ENCODE data around the gene EPB41.
"Not testable (repeated sequence)": the region's sequence is repeated elsewhere in the genome, so short reads cannot be mapped to it uniquely, and the experiment has no call there.

Gene EPB41

GRCh38 chr1:29133861-29134694 lies 219.7 kb downstream of the EPB41 start:
- no peak for DNase-seq (ENCODE audit: low read depth)

GRCh38 chr1:29134695-29135028 lies 220.3 kb downstream of the EPB41 start:
- DNase-seq (ENCODE audit: low read depth) = no peak

GRCh38 chr1:29136391-29136915 lies 222.1 kb downstream of the EPB41 start:
- DNase-seq (ENCODE audit: low read depth) = no peak

DNA sequence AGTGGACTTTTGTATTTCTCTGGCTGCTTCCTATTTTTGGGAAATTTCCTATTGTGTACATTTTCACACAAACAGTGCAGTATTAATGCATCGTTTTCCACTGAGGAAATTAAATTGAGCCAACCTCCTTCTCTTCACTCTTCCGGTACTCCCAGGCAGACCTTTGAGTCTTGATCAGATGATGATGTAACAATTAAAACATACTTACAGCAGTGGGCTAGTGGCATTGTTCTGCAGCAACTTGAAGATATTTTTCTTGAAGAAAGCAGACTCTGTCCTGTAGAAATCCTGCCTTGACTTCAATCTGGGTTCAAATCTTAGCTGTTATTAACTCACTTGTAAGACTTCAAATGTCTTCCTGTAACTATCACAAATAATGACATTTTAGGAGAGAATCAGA lies 228.3 kb downstream of the EPB41 start:
- DNase-seq (ENCODE audit: low read depth) = no peak

- DNase-seq (ENCODE audit: low read depth) = no peak
Observed at GRCh38 chr1:29144178-29144577, 229.8 kb downstream of the EPB41 start.

GRCh38 chr1:29145739-29146437 lies 231.5 kb downstream of the EPB41 start:
- DNase-seq (ENCODE audit: low read depth) = no peak

- no peak for DNase-seq (ENCODE audit: low read depth)
Observed at GRCh38 chr1:29148656-29149491, 234.5 kb downstream of the EPB41 start.

- DNase-seq (ENCODE audit: low read depth) = not testable (repeated sequence)
Observed at GRCh38 chr1:29150346-29150745, 236.0 kb downstream of the EPB41 start.

DNA sequence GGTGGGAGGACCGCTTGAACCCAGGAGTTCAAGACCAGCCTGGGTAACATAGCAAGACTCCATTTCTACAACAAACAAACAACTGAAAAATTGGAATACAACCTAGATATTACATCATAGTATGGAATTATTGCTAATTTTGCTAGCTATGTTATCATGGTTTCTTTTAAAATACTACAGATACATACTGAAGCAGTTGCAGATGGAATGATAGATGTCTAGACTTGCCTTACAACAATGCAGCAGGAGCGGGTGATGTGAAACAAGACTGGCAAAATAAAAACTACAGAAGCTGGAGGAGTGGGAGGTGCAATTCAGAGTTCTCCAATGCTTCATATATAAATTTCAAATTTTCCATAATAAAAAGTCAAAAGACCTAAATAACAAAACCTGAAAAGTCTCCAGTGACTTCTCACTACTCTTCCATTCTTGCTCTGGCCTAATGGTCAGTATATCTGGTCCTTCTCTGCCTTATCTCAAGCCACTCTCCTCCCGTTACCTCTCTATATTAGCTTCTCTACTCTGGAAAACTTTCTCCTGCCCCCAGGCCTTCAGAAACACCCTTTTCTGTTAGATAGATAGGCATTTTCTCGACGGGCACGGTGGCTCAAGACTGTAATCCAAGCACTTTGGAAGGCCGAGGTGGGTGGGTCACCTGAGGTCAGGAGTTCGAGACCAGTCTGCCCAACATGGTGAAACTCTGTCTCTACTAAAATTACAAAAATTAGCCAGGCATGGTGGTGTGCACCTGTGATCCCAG lies 237.9 kb downstream of the EPB41 start:
- DNase-seq (ENCODE audit: low read depth) = no peak

GRCh38 chr1:29156543-29157268 lies 242.3 kb downstream of the EPB41 start:
- DNase-seq (ENCODE audit: low read depth) = no peak

DNA sequence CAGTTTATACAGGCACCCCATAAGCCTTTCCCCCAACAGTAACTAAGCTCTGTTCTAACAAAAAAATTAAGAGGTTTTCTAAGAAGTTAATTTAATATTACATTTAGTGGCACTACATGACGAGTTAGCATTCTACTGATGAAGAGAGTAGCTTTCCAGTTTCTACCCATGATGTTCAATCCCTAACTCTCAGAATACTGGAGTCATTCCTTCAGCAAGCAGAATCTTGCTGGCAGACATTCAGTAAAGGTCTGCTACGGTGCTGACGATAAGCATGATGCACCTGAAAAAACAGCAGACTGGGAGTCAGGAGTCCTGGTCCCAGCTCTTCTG lies 242.9 kb downstream of the EPB41 start:
- DNase-seq (ENCODE audit: low read depth) = no peak

- no peak for DNase-seq (ENCODE audit: low read depth)
Observed at GRCh38 chr1:29159773-29160172, 245.4 kb downstream of the EPB41 start.

DNA sequence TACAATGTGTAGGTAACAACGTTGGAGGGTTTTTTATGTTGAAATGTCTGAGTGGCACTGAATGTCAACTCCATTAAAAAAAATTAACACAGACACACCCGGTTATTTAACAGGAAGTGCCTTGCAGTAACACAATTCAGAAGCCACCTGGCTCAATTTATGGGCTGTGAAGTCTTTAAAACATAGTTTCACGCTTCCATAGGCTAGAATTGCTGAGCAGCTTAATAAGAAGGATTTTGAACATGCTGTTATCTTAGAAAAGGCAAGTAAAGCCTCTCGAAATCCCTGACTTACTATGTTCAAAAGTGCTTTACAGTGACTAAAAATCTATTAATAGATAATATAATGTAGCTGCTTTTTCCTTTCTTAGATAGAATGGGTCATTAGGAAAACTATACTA lies 247.7 kb downstream of the EPB41 start:
- DNase-seq (ENCODE audit: low read depth) = no peak

DNA sequence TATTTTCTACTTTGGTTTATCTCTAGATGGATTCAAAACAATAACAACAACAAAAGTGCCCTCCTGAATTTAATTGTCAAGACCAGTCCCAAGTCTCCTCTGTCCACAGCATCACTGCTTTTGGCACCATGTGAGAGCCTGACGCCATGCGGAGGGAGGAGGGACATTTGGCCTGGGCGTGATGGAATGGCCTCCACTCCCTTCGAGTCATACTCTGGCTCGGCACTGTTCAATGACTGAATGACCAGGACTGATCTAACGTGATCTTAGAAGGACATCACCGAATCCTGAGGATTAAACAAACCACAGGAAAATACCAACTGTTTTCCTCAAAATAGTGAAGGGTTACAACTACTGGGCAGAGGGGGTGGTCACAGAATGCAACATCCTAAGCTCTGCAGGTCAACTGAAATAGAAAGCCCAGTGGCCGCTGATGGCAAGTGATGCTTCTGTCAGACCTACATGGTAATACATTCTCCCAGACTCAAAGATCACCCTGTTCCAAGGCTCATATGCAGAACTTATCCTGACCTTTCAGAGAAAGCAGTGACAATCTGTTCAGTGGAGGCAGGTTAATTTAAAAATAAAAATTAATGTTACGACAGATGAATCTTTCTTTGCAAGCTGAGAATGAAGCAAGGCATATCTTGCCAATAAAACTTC lies 248.2 kb downstream of the EPB41 start:
- DNase-seq (ENCODE audit: low read depth) = no peak

DNA sequence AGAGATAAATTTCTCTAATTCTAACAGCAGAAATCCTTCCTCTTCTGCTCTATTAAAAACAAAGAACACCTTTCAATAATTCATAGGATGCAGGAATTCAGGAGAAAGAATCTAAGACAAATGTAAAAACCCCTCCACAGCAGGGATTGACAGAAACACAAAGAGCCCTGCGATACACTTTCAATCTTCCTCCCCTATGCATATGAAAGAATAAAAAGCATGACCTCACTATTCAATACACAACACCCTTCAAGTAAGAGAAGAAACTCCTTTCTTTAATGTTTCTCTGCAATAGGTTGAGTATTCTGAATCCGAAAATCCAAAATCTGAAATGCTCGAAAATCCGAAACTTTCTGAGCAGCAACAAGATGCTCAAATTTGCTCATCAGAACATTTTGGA lies 250.2 kb downstream of the EPB41 start:
- DNase-seq (ENCODE audit: low read depth) = no peak

DNA sequence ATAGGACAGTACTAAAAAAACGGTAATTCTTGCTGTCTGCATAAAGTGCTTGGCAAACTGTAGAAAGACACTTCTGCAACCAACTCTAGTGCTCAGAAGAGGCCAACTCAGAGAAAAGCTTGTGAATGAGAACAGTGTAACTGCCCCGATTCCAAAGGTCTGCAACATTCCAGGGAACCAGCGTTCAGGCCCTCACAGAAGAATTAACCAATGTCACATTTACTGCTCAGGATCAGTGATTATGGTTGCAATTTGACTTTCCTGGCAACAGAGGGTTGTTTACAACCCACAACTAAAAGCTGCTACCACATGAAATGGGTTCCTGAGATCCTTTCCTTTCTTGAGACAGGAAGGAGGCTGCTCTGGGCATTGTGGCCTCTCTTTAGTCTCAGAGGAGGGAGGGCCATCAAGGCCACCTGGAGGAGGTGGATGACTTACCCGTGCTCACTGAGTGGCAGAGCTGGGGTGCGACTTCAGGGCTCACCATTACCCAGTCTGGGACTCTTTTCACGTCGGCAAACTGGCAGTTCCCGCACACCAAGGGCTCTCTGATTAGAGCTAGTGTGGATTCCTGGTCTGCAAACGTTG lies 252.0 kb downstream of the EPB41 start:
- DNase-seq (ENCODE audit: low read depth) = no peak

DNA sequence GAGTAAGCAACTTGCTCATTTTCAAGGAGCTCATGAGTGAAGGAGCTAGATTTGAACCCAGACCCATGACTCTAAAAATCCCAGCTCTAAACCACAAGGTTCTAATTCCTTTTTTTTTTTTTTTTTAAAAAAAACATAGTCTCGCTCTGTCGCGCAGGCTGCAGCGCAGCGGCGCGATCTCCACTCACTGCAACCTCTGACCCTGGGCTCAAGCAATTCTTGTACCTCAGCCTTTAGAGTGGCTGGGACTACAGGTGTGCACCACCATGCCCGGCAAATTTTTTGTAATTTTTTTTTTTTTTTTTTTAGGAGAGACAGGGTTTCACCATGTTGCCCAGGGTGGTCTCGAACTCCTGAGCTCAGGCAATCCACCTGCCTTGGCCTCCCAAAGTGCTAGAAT lies 253.5 kb downstream of the EPB41 start:
- DNase-seq (ENCODE audit: low read depth) = no peak

All from activated T-helper 1 cell treated with Interleukin-2 at 50 U/mL for 16 hours (primary cell).